ENCODE results near the gene MTM1. TPM values are rescaled to one million over a fixed set of nuclear protein-coding genes. Genes with fewer than 3 reads are reported as not detected.

The MTM1 gene
- total and polyA plus RNA-seq, 4 donors, result 13.2 to 26.7 (median 16.2) TPM

GRCh38 chrX:150696331-150696730 is 127.9 kb downstream of the MTM1 start:
- Histone ChIP-seq H3K36me3 (ENCODE audit: control insufficient read depth, insufficient read depth, low read length) (no peaks in the 10 kb centered on the region), H3K27me3 (ENCODE audit: control insufficient read depth, insufficient read depth, low read length) (no peaks in the 10 kb centered on the region), H3K27ac (ENCODE audit: low read depth, low read length) (no peak overlapping the region), H3K4me3 (ENCODE audit: low read depth, low read length) (no peak overlapping the region), H3K9me3 (ENCODE audit: control insufficient read depth, insufficient read depth, low read length) (no peaks in the 10 kb centered on the region), H3K4me1 (ENCODE audit: control insufficient read depth, insufficient read depth, low read length) (no peaks in the 10 kb centered on the region)
- WGBS (ENCODE audit: insufficient coverage), result no CpG with 5 or more reads among the region's 1 CpG
- no peak for DNase-seq (ENCODE audit: low read depth in 4 of 6, low spot score in 6 of 6)

- H3K27ac ChIP-seq (ENCODE audit: low read depth, low read length), result no peak overlapping the region
- DNase-seq (ENCODE audit: low read depth in 4 of 6, low spot score in 6 of 6), result no peak
- WGBS (ENCODE audit: insufficient coverage), result no CpG with 5 or more reads among the region's 4 CpGs
- no peaks in the 10 kb centered on the region for H3K9me3 ChIP-seq (ENCODE audit: control insufficient read depth, insufficient read depth, low read length)
- H3K4me1 ChIP-seq (ENCODE audit: control insufficient read depth, insufficient read depth, low read length), result no peaks in the 10 kb centered on the region
- no peaks in the 10 kb centered on the region for H3K36me3 ChIP-seq (ENCODE audit: control insufficient read depth, insufficient read depth, low read length)
- no peak overlapping the region for H3K4me3 ChIP-seq (ENCODE audit: low read depth, low read length)
- no peaks in the 10 kb centered on the region for H3K27me3 ChIP-seq (ENCODE audit: control insufficient read depth, insufficient read depth, low read length)
Observed at GRCh38 chrX:150696866-150697265, 128.4 kb downstream of the MTM1 start.

GRCh38 chrX:150697641-150698040 is 129.2 kb downstream of the MTM1 start:
- no peaks in the 10 kb centered on the region for H3K4me1 ChIP-seq (ENCODE audit: control insufficient read depth, insufficient read depth, low read length)
- 71% methylated on average over 5 of the region's 7 CpGs for WGBS (ENCODE audit: insufficient coverage)
- no peak overlapping the region for H3K27ac ChIP-seq (ENCODE audit: low read depth, low read length)
- no peak overlapping the region for H3K4me3 ChIP-seq (ENCODE audit: low read depth, low read length)
- no peaks in the 10 kb centered on the region for H3K9me3 ChIP-seq (ENCODE audit: control insufficient read depth, insufficient read depth, low read length)
- no peak for DNase-seq (ENCODE audit: low read depth in 4 of 6, low spot score in 6 of 6)
- H3K27me3 ChIP-seq (ENCODE audit: control insufficient read depth, insufficient read depth, low read length), result no peaks in the 10 kb centered on the region
- no peaks in the 10 kb centered on the region for H3K36me3 ChIP-seq (ENCODE audit: control insufficient read depth, insufficient read depth, low read length)

- DNase-seq (ENCODE audit: low read depth in 4 of 6, low spot score in 6 of 6), result no peak
- WGBS (ENCODE audit: insufficient coverage), result no CpG with 5 or more reads among the region's 2 CpGs
Observed at GRCh38 chrX:150698981-150699380, 130.6 kb downstream of the MTM1 start.

GRCh38 chrX:150700107-150700506 is 131.7 kb downstream of the MTM1 start:
- H3K36me3 ChIP-seq (ENCODE audit: control insufficient read depth, insufficient read depth, low read length), result no peaks in the 10 kb centered on the region
- no peaks in the 10 kb centered on the region for H3K4me1 ChIP-seq (ENCODE audit: control insufficient read depth, insufficient read depth, low read length)
- H3K9me3 ChIP-seq (ENCODE audit: control insufficient read depth, insufficient read depth, low read length), result no peaks in the 10 kb centered on the region
- H3K4me3 ChIP-seq (ENCODE audit: low read depth, low read length), result no peak overlapping the region
- H3K27me3 ChIP-seq (ENCODE audit: control insufficient read depth, insufficient read depth, low read length), result no peaks in the 10 kb centered on the region
- H3K27ac ChIP-seq (ENCODE audit: low read depth, low read length), result no peak overlapping the region
- peak in 1 of 6 donors; percentile 20 for DNase-seq (ENCODE audit: low read depth in 4 of 6, low spot score in 6 of 6)

More at GRCh38 chrX:150698981-150699380, 130.6 kb downstream of the MTM1 start:
- Histone ChIP-seq H3K9me3 (ENCODE audit: control insufficient read depth, insufficient read depth, low read length) (no peaks in the 10 kb centered on the region), H3K27me3 (ENCODE audit: control insufficient read depth, insufficient read depth, low read length) (no peaks in the 10 kb centered on the region), H3K4me3 (ENCODE audit: low read depth, low read length) (no peak overlapping the region), H3K36me3 (ENCODE audit: control insufficient read depth, insufficient read depth, low read length) (no peaks in the 10 kb centered on the region), H3K27ac (ENCODE audit: low read depth, low read length) (no peak overlapping the region), H3K4me1 (ENCODE audit: control insufficient read depth, insufficient read depth, low read length) (no peaks in the 10 kb centered on the region)

DNA sequence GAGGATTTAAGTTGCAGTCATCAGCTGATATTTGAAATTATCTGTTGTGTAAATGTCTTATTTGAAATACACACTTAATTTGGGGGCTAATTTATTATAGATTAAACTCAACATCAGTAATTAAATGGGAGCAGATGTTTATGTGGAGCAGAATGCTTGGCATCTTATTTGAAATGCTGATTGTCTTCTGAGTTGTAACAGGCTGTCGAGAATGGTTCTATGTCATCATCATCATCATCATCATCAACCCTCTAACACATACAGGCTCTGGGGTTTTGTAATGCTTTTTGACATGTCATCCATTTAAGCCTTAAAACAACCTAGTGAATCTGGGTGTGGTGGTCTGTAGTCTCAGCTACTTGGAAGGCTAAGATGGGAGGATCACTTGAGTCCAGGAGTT is 133.0 kb downstream of the MTM1 start:
- H3K36me3 ChIP-seq (ENCODE audit: control insufficient read depth, insufficient read depth, low read length), result no peaks in the 10 kb centered on the region
- no peaks in the 10 kb centered on the region for H3K9me3 ChIP-seq (ENCODE audit: control insufficient read depth, insufficient read depth, low read length)
- H3K27ac ChIP-seq (ENCODE audit: low read depth, low read length), result no peak overlapping the region
- no peaks in the 10 kb centered on the region for H3K27me3 ChIP-seq (ENCODE audit: control insufficient read depth, insufficient read depth, low read length)
- no peak for DNase-seq (ENCODE audit: low read depth in 4 of 6, low spot score in 6 of 6)
- no peak overlapping the region for H3K4me3 ChIP-seq (ENCODE audit: low read depth, low read length)
- no CpG with 5 or more reads among the region's 1 CpG for WGBS (ENCODE audit: insufficient coverage)
- no peaks in the 10 kb centered on the region for H3K4me1 ChIP-seq (ENCODE audit: control insufficient read depth, insufficient read depth, low read length)

- Histone ChIP-seq H3K27ac (ENCODE audit: low read depth, low read length) (no peak overlapping the region), H3K27me3 (ENCODE audit: control insufficient read depth, insufficient read depth, low read length) (no peaks in the 10 kb centered on the region), H3K36me3 (ENCODE audit: control insufficient read depth, insufficient read depth, low read length) (no peaks in the 10 kb centered on the region), H3K4me3 (ENCODE audit: low read depth, low read length) (no peak overlapping the region), H3K9me3 (ENCODE audit: control insufficient read depth, insufficient read depth, low read length) (no peaks in the 10 kb centered on the region), H3K4me1 (ENCODE audit: control insufficient read depth, insufficient read depth, low read length) (no peaks in the 10 kb centered on the region)
- no peak for DNase-seq (ENCODE audit: low read depth in 4 of 6, low spot score in 6 of 6)
- 67% methylated on average over 1 of the region's 1 CpG for WGBS (ENCODE audit: insufficient coverage)
Observed at GRCh38 chrX:150702966-150703694, 134.7 kb downstream of the MTM1 start.

- DNase-seq (ENCODE audit: low read depth in 4 of 6, low spot score in 6 of 6), result no peak
- Histone ChIP-seq H3K9me3 (ENCODE audit: control insufficient read depth, insufficient read depth, low read length) (no peaks in the 10 kb centered on the region), H3K27ac (ENCODE audit: low read depth, low read length) (no peak overlapping the region), H3K27me3 (ENCODE audit: control insufficient read depth, insufficient read depth, low read length) (no peaks in the 10 kb centered on the region), H3K36me3 (ENCODE audit: control insufficient read depth, insufficient read depth, low read length) (no peaks in the 10 kb centered on the region), H3K4me1 (ENCODE audit: control insufficient read depth, insufficient read depth, low read length) (no peaks in the 10 kb centered on the region), H3K4me3 (ENCODE audit: low read depth, low read length) (no peak overlapping the region)
Observed at GRCh38 chrX:150703695-150703974, 135.2 kb downstream of the MTM1 start.

DNA sequence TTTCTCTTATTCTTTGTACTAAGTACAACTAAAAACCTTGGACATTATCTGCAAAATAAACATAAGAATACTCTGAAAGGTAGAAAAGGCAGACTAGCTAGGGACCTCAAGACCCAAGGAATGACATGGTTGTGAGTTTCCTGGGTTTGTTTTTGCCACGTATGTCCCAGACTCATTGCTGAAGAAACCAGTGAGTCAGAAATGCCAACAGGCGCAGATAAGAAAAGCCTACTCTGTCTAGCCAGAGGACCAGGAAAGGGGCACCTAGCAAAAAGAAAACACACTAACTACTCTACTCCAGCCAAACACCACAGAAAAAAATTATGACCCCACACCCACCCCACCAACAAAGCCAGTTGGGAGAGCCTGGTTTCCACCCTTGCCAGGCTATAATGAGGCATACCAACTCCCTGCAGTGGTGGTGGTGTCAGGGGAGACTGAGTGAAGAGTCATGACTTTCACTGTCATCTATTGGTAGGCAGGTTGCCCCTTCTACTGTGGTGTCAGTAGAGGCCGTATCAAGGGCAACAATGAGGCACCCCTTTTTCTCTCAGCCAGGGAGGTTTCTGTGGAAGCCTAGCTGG is 135.7 kb downstream of the MTM1 start:
- 80% methylated on average over 3 of the region's 3 CpGs for WGBS (ENCODE audit: insufficient coverage)
- Histone ChIP-seq H3K27me3 (ENCODE audit: control insufficient read depth, insufficient read depth, low read length) (no peaks in the 10 kb centered on the region), H3K9me3 (ENCODE audit: control insufficient read depth, insufficient read depth, low read length) (no peaks in the 10 kb centered on the region), H3K27ac (ENCODE audit: low read depth, low read length) (no peak overlapping the region), H3K36me3 (ENCODE audit: control insufficient read depth, insufficient read depth, low read length) (no peaks in the 10 kb centered on the region), H3K4me1 (ENCODE audit: control insufficient read depth, insufficient read depth, low read length) (no peaks in the 10 kb centered on the region), H3K4me3 (ENCODE audit: low read depth, low read length) (no peak overlapping the region)
- DNase-seq (ENCODE audit: low read depth in 4 of 6, low spot score in 6 of 6), result no peak

- no peak for DNase-seq (ENCODE audit: low read depth in 4 of 6, low spot score in 6 of 6)
- Histone ChIP-seq H3K27me3 (ENCODE audit: control insufficient read depth, insufficient read depth, low read length) (no peaks in the 10 kb centered on the region), H3K4me1 (ENCODE audit: control insufficient read depth, insufficient read depth, low read length) (peaks cover 7% of the 10 kb centered on the region), H3K27ac (ENCODE audit: low read depth, low read length) (no peak overlapping the region), H3K36me3 (ENCODE audit: control insufficient read depth, insufficient read depth, low read length) (no peaks in the 10 kb centered on the region), H3K4me3 (ENCODE audit: low read depth, low read length) (no peak overlapping the region), H3K9me3 (ENCODE audit: control insufficient read depth, insufficient read depth, low read length) (no peaks in the 10 kb centered on the region)
Observed at GRCh38 chrX:150712619-150713018, 144.2 kb downstream of the MTM1 start.
